ENCODE results near the gene HIPK3.

DNA sequence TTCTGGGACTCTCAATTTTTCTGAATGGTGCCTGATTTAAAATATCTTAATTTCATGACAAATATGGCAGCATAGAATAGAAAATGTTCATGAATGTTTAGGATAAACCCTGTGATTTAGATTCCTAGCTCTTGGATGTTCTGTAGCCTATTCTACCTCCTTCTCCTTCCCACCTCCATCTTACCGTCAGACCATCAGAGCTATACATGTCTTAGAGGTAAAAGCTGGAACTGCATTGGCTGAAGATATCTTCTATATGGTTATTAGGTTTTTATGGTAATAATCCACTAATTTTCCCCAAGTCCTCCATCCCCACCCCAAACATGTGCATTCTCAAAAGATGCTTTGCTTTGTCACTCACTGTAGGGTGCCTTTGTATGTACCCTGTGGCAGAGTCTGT is 49.0 kb upstream of the HIPK3 start:
- no peak for TF ChIP-seq EZH2 (IDR thresholded peaks at IDR 0.05; ENCODE audit: low read depth, unreplicated experiment)
- no peak for TF ChIP-seq CTCF (conservative IDR thresholded peaks at IDR 0.05; ENCODE audit: low read depth in 2 of 2)
- TF ChIP-seq POLR2AphosphoS5 (IDR thresholded peaks at IDR 0.05; ENCODE audit: low read depth), result no peak
- TF ChIP-seq ETS1 (IDR thresholded peaks at IDR 0.05), result no peak
- no peak for TF ChIP-seq EZH2phosphoT487 (IDR thresholded peaks at IDR 0.05; ENCODE audit: unreplicated experiment)
- no peak for TF ChIP-seq CREB1 (CRISPR knock-in tag; IDR thresholded peaks at IDR 0.05; ENCODE audit: low read depth)
- TF ChIP-seq, protein P1, sequence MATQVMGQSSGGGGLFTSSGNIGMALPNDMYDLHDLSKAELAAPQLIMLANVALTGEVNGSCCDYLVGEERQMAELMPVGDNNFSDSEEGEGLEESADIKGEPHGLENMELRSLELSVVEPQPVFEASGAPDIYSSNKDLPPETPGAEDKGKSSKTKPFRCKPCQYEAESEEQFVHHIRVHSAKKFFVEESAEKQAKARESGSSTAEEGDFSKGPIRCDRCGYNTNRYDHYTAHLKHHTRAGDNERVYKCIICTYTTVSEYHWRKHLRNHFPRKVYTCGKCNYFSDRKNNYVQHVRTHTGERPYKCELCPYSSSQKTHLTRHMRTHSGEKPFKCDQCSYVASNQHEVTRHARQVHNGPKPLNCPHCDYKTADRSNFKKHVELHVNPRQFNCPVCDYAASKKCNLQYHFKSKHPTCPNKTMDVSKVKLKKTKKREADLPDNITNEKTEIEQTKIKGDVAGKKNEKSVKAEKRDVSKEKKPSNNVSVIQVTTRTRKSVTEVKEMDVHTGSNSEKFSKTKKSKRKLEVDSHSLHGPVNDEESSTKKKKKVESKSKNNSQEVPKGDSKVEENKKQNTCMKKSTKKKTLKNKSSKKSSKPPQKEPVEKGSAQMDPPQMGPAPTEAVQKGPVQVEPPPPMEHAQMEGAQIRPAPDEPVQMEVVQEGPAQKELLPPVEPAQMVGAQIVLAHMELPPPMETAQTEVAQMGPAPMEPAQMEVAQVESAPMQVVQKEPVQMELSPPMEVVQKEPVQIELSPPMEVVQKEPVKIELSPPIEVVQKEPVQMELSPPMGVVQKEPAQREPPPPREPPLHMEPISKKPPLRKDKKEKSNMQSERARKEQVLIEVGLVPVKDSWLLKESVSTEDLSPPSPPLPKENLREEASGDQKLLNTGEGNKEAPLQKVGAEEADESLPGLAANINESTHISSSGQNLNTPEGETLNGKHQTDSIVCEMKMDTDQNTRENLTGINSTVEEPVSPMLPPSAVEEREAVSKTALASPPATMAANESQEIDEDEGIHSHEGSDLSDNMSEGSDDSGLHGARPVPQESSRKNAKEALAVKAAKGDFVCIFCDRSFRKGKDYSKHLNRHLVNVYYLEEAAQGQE (IDR thresholded peaks at IDR 0.05; ENCODE audit: unreplicated experiment), result no peak
- TF ChIP-seq NANOG (IDR thresholded peaks at IDR 0.05; ENCODE audit: borderline replicate concordance), result no peak
- no peak for TF ChIP-seq STAT1 (IDR thresholded peaks at IDR 0.05; ENCODE audit: unreplicated experiment)
- TF ChIP-seq JUNB (IDR thresholded peaks at IDR 0.05; ENCODE audit: unreplicated experiment), result no peak
- TF ChIP-seq ZNF114 (CRISPR knock-in tag; IDR thresholded peaks at IDR 0.05), result no peak
